Renal pelvis (tissue), 4 donors: ENCODE data around the gene HERC4. TPM values are rescaled to one million over a fixed set of nuclear protein-coding genes. Genes with fewer than 3 reads are reported as not detected.
"Not testable (repeated sequence)": the region's sequence is repeated elsewhere in the genome, so short reads cannot be mapped to it uniquely, and the experiment has no call there.

Experiments
- DNase-seq: peaks from one replicate; pipeline ENCODE4 v3.0.0-alpha.2; 2013
- polyA plus RNA-seq, 3 donors: library from polyadenylated mRNA; unstranded; fragments of 120-200 nt; gene quantifications; one replicate each; pipeline ENCODE4 v1.2.1, GENCODE V29; 2013; ENCODE audit not compliant: insufficient read length in 3 of 3

Gene HERC4
- polyA plus RNA-seq, 3 donors, result 38.2 to 56.2 (median 55.0) TPM

GRCh38 chr10:67975871-67976270 lies 99.2 kb downstream of the HERC4 start:
- no peak for DNase-seq

GRCh38 chr10:67971311-67971710 lies 103.8 kb downstream of the HERC4 start:
- no peak for DNase-seq

- DNase-seq, result no peak
Measured at GRCh38 chr10:67969875-67970274, 105.2 kb downstream of the HERC4 start.

GRCh38 chr10:67966035-67966434 lies 109.0 kb downstream of the HERC4 start:
- DNase-seq, result not testable (repeated sequence)

GRCh38 chr10:67965456-67965855 lies 109.6 kb downstream of the HERC4 start:
- DNase-seq, result no peak

- no peak for DNase-seq
Measured at GRCh38 chr10:67959839-67960476, 115.1 kb downstream of the HERC4 start.

- no peak for DNase-seq
Measured at GRCh38 chr10:67955614-67956013, 119.5 kb downstream of the HERC4 start.

- no peak for DNase-seq
Measured at GRCh38 chr10:67943917-67944316, 131.2 kb downstream of the HERC4 start.

- no peak for DNase-seq
Measured at GRCh38 chr10:67936416-67936815, 138.7 kb downstream of the HERC4 start.

- no peak for DNase-seq
Measured at GRCh38 chr10:67935223-67935622, 139.9 kb downstream of the HERC4 start.

- DNase-seq, result no peak
Measured at GRCh38 chr10:67934336-67934735, 140.7 kb downstream of the HERC4 start.

- no peak for DNase-seq
Measured at GRCh38 chr10:67933199-67933598, 141.9 kb downstream of the HERC4 start.

GRCh38 chr10:67926951-67927350 lies 148.1 kb downstream of the HERC4 start:
- no peak for DNase-seq

- DNase-seq, result no peak
Measured at GRCh38 chr10:67925449-67926005, 149.6 kb downstream of the HERC4 start.

- no peak for DNase-seq
Measured at GRCh38 chr10:67924136-67924535, 150.9 kb downstream of the HERC4 start.

- DNase-seq, result no peak
Measured at GRCh38 chr10:67923551-67923950, 151.5 kb downstream of the HERC4 start.

GRCh38 chr10:67921065-67921464 lies 154.0 kb downstream of the HERC4 start:
- no peak for DNase-seq

GRCh38 chr10:67917679-67918078 lies 157.4 kb downstream of the HERC4 start:
- no peak for DNase-seq

- no peak for DNase-seq
Measured at GRCh38 chr10:67917169-67917568, 157.9 kb downstream of the HERC4 start.

GRCh38 chr10:67914777-67915340 lies 160.2 kb downstream of the HERC4 start:
- DNase-seq, result no peak

GRCh38 chr10:67912331-67912946 lies 162.6 kb downstream of the HERC4 start:
- DNase-seq, result no peak

- no peak for DNase-seq
Measured at GRCh38 chr10:67903581-67903980, 171.5 kb downstream of the HERC4 start.

- no peak for DNase-seq
Measured at GRCh38 chr10:67893637-67894036, 181.4 kb downstream of the HERC4 start.
